NCI-H460 (cell line): ENCODE data around the gene ZNF598. TPM values are rescaled to one million over a fixed set of nuclear protein-coding genes. Genes with fewer than 3 reads are reported as not detected.
"Not testable (repeated sequence)": the region's sequence is repeated elsewhere in the genome, so short reads cannot be mapped to it uniquely, and the experiment has no call there.

ENCODE experiments used
- DNase-seq: peaks from one replicate; pipeline ENCODE4 v3.0.0-alpha.2; 2016; ENCODE audit warnings: low read depth; ENCODE audit errors: extremely low read depth
- total RNA-seq: library from RNA; depleted of rRNA; stranded (reverse); fragments of >200 nt; shearing (Covaris generic); gene quantifications from 2 replicates; pipeline ENCODE4 v1.2.3, GENCODE V29; 2014

Gene ZNF598
- total RNA-seq, 1 experiment from 2014 or later, result 37.1 TPM

- no peak for DNase-seq
Observed at GRCh38 chr16:2028620-2029220, 19.1 kb upstream of the ZNF598 start.

- no peak for DNase-seq
Observed at GRCh38 chr16:2028146-2028545, 18.5 kb upstream of the ZNF598 start.

- no peak for DNase-seq
Observed at GRCh38 chr16:2027024-2028010, 17.7 kb upstream of the ZNF598 start.

- no peak for DNase-seq
Observed at GRCh38 chr16:2026461-2027023, 16.9 kb upstream of the ZNF598 start, which contains the start of gene NHERF2. Gene NHERF2 (plus strand): TSS chr16:2026902. CDS start chr16:2027006, 104 bp downstream.

GRCh38 chr16:2025878-2026460, 16.3 kb upstream of the ZNF598 start:
- DNase-seq, result no peak

GRCh38 chr16:2025251-2025650, 15.6 kb upstream of the ZNF598 start:
- DNase-seq, result no peak

- DNase-seq, result no peak
Observed at GRCh38 chr16:2024032-2024420, 14.4 kb upstream of the ZNF598 start.

GRCh38 chr16:2023092-2024031, 13.7 kb upstream of the ZNF598 start:
- peak; percentile 89 for DNase-seq

- no peak for DNase-seq
Observed at GRCh38 chr16:2022723-2023091, 13.1 kb upstream of the ZNF598 start.

- no peak for DNase-seq
Observed at GRCh38 chr16:2019921-2020831, 10.6 kb upstream of the ZNF598 start.

- DNase-seq, result no peak
Observed at GRCh38 chr16:2019518-2019920, 9.9 kb upstream of the ZNF598 start, which contains the start of gene NPW. Gene NPW (plus strand): TSS chr16:2019785.

GRCh38 chr16:2016407-2016922, 6.8 kb upstream of the ZNF598 start:
- no peak for DNase-seq

- DNase-seq, result no peak
Observed at GRCh38 chr16:2015947-2016208, 6.3 kb upstream of the ZNF598 start.

GRCh38 chr16:2015117-2015946, 5.7 kb upstream of the ZNF598 start:
- DNase-seq, result peak; percentile 96

- no peak for DNase-seq
Observed at GRCh38 chr16:2013527-2013926, 3.9 kb upstream of the ZNF598 start.

- not testable (repeated sequence) for DNase-seq
Observed at GRCh38 chr16:2011726-2012125, 2.1 kb upstream of the ZNF598 start.

GRCh38 chr16:2009164-2009711, 383 bp downstream of the ZNF598 start:
- DNase-seq, result no peak
